Ishikawa (cell line): ENCODE measurements around the gene NBAS.

ENCODE experiments used
- CEBPB ChIP-seq: IDR thresholded peaks from 2 replicates; pipeline ENCODE4 v1.6.1; 2012
- CREB1 ChIP-seq: IDR thresholded peaks from 2 replicates; pipeline ENCODE4 v1.6.1; 2012; ENCODE audit warnings: low read depth
- EGR1 ChIP-seq: IDR thresholded peaks from 2 replicates; pipeline ENCODE4 v1.6.1; 2012
- EP300 ChIP-seq: IDR thresholded peaks from 2 replicates; pipeline ENCODE4 v1.6.1; 2012; ENCODE audit warnings: borderline replicate concordance
- FOXM1 ChIP-seq: IDR thresholded peaks from 2 replicates; pipeline ENCODE4 v1.6.1; 2012; ENCODE audit warnings: low read depth, borderline replicate concordance
- NFIC ChIP-seq: IDR thresholded peaks from 2 replicates; pipeline ENCODE4 v1.6.1; 2012
- RAD21 ChIP-seq: IDR thresholded peaks from 2 replicates; pipeline ENCODE4 v1.6.1; 2012; ENCODE audit warnings: low read depth
- TAF1 ChIP-seq: IDR thresholded peaks from 2 replicates; pipeline ENCODE4 v1.6.1; 2012; ENCODE audit warnings: low read depth, mild to moderate bottlenecking
- TCF12 ChIP-seq: IDR thresholded peaks from 2 replicates; pipeline ENCODE4 v1.6.1; 2012; ENCODE audit warnings: low read depth
- TEAD4 ChIP-seq: IDR thresholded peaks from 2 replicates; pipeline ENCODE4 v1.6.1; 2012
- YY1 ChIP-seq: IDR thresholded peaks from 2 replicates; pipeline ENCODE4 v1.6.1; 2012; ENCODE audit warnings: low read depth
- ZBTB7A ChIP-seq: IDR thresholded peaks from 2 replicates; pipeline ENCODE4 v1.6.1; 2012; ENCODE audit warnings: low read depth
- TF ChIP-seq, protein P1 (sequence below): IDR thresholded peaks from 2 replicates; pipeline ENCODE4 v1.6.1; 2012
- TF ChIP-seq, protein P2 (sequence below): IDR thresholded peaks from 2 replicates; pipeline ENCODE4 v1.6.1; 2012; ENCODE audit warnings: low read depth, mild to moderate bottlenecking
- TF ChIP-seq, protein P3 (sequence below): IDR thresholded peaks from 2 replicates; pipeline ENCODE4 v1.6.1; 2012

The NBAS gene

DNA sequence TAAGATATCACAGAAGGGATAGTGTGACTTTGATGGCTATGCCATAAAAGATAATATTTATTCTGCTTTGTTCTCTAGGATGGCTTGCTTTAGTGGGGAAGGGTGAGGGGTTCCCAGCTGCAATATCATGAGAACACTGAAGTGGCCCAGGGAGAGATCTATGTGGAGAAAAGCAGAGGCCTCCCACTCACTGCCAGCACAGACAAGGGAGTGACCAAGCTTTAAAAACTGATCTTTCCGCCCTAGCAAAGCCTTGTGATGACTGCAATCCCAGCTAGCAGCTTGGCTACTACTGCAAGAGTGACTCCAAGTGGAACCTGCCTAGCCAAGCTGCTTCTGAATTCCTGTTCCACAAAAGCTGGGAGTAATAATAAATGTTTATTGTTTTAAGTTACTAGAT lies 22.7 kb upstream of the NBAS start:
- TF ChIP-seq FOXM1 (no peak), YY1 (no peak), EP300 (no peak), RAD21 (no peak), CEBPB (no peak), EGR1 (no peak), TAF1 (no peak), CREB1 (no peak), TEAD4 (no peak), TCF12 (no peak), ZBTB7A (no peak), NFIC (no peak)
- TF ChIP-seq, protein P1, sequence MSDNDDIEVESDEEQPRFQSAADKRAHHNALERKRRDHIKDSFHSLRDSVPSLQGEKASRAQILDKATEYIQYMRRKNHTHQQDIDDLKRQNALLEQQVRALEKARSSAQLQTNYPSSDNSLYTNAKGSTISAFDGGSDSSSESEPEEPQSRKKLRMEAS: no peak
- TF ChIP-seq, protein P2, sequence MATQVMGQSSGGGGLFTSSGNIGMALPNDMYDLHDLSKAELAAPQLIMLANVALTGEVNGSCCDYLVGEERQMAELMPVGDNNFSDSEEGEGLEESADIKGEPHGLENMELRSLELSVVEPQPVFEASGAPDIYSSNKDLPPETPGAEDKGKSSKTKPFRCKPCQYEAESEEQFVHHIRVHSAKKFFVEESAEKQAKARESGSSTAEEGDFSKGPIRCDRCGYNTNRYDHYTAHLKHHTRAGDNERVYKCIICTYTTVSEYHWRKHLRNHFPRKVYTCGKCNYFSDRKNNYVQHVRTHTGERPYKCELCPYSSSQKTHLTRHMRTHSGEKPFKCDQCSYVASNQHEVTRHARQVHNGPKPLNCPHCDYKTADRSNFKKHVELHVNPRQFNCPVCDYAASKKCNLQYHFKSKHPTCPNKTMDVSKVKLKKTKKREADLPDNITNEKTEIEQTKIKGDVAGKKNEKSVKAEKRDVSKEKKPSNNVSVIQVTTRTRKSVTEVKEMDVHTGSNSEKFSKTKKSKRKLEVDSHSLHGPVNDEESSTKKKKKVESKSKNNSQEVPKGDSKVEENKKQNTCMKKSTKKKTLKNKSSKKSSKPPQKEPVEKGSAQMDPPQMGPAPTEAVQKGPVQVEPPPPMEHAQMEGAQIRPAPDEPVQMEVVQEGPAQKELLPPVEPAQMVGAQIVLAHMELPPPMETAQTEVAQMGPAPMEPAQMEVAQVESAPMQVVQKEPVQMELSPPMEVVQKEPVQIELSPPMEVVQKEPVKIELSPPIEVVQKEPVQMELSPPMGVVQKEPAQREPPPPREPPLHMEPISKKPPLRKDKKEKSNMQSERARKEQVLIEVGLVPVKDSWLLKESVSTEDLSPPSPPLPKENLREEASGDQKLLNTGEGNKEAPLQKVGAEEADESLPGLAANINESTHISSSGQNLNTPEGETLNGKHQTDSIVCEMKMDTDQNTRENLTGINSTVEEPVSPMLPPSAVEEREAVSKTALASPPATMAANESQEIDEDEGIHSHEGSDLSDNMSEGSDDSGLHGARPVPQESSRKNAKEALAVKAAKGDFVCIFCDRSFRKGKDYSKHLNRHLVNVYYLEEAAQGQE: no peak
- TF ChIP-seq, protein P3, sequence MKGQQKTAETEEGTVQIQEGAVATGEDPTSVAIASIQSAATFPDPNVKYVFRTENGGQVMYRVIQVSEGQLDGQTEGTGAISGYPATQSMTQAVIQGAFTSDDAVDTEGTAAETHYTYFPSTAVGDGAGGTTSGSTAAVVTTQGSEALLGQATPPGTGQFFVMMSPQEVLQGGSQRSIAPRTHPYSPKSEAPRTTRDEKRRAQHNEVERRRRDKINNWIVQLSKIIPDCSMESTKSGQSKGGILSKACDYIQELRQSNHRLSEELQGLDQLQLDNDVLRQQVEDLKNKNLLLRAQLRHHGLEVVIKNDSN: no peak

DNA sequence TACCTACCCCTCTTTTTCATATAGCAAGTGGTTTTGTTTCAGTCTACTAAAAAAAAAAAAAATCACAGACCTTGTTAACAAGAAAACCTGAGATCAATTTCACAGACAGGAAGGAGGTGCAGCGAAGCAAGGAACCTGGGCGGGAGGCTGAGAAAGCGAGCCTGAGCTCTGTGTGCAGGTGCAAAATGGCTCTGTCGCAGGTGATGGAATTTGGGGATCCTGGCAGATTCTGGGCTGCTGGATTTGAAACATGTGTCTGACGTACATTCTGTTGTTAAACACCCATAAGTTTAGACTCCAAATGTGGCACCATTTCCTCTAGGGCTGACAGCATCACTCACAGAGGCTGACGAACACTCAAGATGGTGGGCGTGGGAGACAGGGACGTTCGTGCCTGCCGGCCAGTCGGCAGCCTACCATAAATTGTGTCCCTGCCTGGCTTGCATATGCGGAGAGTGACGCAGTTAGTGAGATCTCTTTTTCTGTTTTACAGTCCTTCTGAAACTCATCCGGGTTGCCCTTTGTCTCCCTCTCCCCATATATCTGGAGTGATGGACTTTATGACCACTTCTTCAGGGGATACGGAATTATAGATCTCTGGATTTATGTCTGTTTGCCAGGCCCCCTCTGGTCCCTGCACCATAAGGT lies 21.7 kb upstream of the NBAS start:
- no peak for TF ChIP-seq ZBTB7A
- TF ChIP-seq TAF1: no peak
- TF ChIP-seq, protein P1: no peak
- TF ChIP-seq, protein P3: no peak
- no peak for TF ChIP-seq CREB1
- TF ChIP-seq, protein P2: no peak
- no peak for TF ChIP-seq NFIC
- TF ChIP-seq EGR1: no peak
- TF ChIP-seq CEBPB: no peak
- TF ChIP-seq TEAD4: no peak
- no peak for TF ChIP-seq RAD21
- no peak for TF ChIP-seq YY1
- no peak for TF ChIP-seq EP300
- no peak for TF ChIP-seq FOXM1
- TF ChIP-seq TCF12: no peak

DNA sequence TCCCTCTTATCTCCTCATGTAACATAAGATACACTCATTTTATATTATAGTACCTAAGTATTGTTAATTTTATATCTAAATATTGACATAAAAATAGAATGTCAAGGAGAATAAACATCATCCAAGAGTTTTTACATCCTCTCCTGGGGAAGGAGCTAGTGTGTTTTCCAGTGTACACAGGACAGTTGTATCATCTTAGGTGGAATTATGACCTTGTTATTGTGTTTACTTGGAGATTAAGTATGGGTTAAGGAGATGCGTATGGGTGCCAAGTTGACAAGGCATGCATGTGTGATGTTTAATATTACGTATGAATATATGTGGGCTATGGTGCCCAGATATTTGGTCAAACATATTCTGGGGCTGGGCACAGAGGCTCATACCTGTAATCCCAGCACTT lies 19.3 kb upstream of the NBAS start:
- TF ChIP-seq TAF1 (no peak), EGR1 (no peak), YY1 (no peak), FOXM1 (no peak), EP300 (no peak)
- TF ChIP-seq, protein P1: no peak
- TF ChIP-seq, protein P3: no peak

DNA sequence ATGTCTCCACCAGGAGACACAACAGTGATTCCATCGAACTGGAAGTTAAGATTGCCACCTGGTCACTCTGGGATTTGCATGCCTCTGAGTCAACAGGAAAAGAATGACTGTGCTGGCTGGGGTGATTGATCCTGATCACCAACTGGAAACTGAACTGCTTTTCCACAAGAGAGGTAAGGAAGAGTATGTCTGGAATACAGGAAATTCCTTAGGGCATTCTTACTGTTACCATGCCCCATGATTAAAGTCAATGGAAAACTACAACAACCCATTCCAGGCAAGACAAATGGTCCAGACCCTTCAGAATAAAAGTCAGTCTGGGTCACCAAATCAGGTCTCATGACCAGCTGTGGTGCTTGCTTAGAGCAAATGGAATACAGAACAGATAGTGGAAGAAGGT lies 18.5 kb upstream of the NBAS start:
- TF ChIP-seq RAD21: no peak
- TF ChIP-seq CEBPB: no peak
- no peak for TF ChIP-seq YY1
- TF ChIP-seq TCF12: no peak
- TF ChIP-seq NFIC: no peak
- TF ChIP-seq EP300: no peak; the same call in 1 of the 2 replicates

DNA sequence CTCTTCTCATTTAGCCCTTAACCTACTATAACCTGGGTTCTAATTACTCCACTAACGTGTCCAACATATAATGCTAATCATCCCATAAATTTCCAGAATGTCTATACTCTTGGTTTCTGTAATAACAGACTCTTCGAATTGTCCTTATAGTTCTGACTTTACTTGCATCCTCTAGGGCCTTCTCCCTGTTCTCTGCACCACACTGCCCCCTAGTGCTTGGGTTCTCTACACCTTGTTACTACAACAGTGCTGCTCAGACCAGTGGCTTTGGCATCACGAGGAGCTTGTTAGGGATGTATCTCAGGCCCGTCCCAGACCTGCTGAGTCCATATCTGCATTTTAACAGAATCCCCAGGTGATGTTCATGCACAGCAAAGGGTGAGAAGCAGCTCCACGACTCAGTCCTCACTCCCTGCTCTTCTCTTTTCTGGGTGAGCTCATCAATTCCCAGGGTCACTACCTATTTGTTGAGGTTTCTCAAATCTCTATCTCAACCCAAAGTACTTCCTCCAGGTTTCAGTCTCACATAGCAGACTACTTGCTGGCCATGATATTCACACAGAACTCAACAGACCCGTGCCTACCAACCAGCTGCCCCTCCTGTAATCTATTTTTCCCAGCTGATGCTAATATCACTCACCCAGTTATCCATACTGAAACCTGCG lies 16.1 kb upstream of the NBAS start:
- no peak for TF ChIP-seq TAF1
- TF ChIP-seq RAD21: peak; percentile 93

DNA sequence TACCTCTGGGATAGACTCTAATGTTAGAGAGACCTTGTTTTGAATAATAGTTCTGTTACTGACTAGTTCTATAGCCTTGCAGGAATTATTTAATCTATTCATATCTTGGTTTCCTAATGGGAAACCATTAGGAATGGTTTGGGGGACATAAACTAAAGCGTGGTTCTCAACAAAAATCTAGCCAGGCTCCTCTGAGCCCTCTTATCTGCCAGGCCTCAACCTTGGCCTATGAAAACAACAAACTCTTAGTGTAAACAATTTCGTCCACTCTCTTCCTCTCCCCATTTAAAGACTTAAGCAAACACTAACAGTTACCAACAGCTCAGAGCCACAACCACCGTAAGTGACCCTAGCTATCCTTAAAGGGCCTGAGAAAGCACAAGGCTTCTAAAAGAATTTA lies 10.6 kb upstream of the NBAS start:
- no peak for TF ChIP-seq NFIC
